COLO668 (cell line): ENCODE results near the gene ADAMTSL2.

Source experiments
- DNase-seq: peaks from one replicate; lab custom pipeline; 2025; ENCODE audit not compliant: unreplicated experiment; lab: John Stamatoyannopoulos, UW

The ADAMTSL2 gene

DNA sequence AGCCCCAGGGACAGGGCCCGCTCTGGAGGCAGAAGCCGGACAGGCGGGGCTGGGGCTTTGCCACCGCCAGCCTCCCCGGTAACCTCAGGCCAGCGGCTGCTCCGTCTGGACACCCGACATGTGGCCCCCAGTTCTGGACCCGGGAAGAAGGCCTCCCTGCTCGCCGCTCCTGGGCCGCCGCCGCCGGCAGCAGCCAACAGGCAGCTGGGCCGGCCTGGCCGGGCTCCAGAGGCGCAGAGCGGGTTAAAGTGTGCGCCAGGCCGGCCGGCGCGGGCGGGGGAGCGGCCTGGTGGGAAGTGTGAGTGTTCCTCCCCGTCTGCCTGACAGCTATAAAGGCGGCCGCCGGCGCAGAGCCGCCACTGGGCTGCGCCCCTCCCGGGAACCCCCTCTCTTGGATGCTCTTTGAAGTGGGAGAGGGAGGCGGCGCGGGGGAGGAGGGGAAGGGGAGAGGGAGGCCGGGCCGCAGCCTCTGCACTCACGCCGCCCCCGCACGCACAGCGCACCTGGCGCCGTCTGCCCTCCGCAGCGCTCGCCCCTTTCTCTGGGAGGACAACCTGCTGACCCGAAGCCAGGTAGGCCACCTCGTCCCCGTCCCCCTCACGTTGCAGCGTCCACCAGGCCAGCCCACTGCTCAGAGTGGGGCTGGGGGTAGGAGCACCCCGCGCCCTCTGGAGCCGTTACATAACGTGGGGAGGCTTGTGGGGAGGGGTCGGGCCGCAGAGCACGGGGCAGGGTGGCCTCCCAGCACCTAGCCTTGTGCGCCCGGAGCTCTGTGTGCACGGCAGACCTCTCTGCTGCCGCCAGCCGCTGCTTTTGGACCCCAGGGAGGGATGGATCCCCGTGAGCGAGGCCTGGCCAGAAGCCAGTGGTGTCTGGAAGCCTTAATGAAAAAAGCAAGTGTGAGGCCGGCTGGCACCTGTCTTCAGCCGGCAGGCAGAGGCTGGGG lies at the start of gene ADAMTSL2:
Gene ADAMTSL2, plus strand, starts transcription at position 359 of the 946 bp plus-strand sequence. CDS start 2,009 bp downstream, outside the sequence.
- DNase-seq, result peak; percentile 80

DNA sequence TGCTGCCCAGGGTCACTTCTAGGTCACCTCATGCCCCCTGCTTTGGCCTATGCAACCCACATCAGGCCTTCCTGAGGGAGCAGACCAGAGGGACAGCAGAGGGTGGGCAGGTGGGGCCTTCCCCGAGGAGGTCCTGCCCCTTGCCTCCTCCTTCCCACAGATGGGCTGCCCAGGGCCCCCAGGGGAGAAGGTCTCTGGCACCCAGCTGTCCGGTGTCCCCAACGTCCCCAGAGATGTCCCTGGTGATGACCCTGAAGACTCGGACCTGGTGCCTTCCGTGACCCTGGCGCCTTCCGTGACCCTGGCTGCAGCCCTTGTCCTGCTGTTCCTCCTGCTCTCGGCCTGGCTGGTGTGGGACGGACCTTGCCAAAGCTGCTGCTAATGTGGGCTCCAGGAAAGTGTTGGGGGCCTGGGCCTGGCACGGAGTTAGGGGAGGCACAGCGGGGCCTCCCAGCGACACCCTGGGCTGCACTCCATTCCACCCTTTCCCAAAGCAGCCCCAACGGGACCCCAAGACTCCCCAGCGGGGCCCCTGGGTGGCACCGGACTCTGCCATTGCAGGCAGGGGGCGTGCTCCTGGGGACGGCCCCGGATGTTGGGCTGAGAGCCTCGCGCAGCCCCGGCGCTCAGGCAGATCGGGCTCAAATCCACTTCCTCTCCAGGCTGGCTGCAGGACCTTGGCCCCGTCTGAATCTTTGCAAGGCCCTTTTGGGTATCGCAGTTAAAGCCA lies 48.8 kb upstream of the ADAMTSL2 start:
- no peak for DNase-seq

DNA sequence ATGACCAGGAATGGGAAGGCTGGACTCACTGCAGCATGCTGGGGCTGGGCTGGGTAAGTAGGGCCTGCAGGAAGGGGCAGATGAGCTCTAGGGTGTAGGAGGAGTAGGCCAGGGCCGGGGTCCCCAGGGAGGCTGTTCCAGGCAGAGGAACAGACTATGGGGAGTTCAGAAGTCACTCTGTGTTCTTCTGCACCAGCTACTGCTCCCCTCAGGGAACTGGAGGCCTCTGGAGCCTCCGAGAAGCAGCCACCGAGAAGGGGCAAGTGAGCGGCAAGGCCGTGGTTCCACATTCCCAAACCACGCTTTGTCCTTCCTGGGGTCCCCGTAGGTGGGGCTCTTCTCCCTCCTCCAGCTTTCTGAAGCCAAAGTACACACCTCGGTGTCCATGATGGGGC lies 47.2 kb upstream of the ADAMTSL2 start:
- DNase-seq, result no peak

DNA sequence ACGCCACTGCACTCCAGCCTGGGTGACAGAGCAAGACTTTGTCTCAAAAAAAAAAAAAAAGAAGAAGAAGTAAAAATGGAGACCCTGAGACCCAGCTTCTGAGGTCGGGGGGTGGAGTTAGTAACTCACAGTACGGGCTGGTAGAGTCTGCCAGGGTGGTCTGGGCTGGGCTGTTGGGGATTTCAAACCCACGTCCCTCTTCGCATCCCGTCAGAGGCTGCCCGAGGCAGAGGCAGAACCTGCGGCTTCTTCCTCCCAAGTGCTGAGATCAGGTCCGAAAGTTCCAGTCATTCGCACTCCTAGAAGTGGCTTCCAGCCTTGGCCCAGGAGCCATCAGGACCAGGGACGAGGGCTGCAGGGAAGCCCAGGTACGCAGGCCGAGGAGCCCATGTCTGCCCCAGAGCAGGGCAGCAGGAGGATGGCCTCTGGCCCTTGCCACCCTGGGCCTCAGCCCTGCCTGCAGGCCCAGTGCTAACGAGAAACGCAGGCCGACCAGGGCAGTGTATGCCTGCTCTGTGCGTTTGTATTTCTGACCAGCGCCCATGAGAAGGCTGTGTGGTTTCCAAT lies 45.7 kb upstream of the ADAMTSL2 start:
- DNase-seq, result no peak

DNA sequence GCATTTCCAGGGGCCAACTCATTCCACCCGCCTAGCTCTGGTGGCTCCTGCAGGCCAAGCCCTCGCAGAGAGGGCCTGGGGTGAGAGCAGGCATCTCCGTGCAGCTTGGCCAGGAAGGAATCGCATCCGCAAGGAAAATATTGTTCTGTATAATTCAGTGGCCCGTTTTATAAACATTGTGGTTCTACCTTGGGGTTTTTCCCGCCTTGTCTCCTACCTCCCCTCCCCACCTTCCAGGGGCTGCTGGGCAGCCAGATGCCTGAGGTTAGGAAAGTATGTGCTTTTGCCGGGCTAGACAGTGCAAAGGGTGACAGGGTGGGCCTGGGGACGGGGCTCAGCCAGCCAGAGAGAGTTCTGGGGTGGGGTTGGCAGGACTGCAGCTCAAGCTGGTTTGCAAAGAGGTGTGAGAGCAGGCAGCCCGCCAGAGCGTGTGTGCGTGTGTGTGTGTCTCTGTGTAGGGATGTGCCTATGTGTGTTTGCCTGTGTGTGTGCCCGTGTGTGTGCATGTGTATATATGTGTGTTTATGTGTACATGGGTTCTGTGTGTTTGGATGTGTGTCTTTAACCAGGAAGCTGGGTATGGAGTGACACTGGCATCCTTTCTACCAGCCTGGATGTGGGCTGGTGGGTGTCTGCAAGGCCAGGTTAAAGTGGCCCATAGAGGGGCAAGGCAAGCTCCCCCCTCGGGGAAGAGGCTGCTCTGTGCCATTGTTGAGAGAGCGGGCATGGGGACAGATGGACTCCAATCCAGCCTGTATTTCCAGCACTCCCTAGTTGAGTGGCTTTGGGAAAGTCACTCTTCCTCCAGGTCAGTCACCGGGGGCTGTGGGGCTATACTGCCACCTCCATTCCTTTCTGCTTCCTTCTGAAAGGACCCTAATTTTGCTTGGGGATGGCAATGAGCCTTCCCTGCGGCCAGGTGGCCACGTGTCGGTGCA lies 45.0 kb upstream of the ADAMTSL2 start:
- no peak for DNase-seq

DNA sequence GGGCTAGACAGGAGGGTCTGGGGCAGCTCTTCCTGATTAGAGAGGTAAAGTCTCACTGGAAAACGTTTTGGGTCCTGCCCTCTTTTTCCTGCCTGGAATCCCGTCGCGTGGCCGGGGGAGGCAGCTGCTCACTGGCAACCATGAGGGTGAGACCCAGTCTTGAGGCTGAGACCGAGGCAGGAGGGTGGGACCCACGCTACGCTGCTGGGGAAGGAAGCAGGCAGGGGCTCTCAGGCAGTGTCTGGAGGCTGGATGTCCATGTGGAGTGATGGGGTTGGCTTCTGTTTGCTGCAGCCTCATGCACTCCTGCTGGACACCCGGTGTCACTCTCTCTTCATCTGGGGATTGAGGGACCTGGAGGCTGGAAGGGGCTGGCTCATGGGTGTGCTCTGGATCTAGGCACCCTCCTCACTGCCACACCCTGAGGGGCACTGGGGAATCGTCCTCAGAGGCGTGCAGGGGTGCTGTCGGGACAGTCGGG lies 44.3 kb upstream of the ADAMTSL2 start:
- no peak for DNase-seq

DNA sequence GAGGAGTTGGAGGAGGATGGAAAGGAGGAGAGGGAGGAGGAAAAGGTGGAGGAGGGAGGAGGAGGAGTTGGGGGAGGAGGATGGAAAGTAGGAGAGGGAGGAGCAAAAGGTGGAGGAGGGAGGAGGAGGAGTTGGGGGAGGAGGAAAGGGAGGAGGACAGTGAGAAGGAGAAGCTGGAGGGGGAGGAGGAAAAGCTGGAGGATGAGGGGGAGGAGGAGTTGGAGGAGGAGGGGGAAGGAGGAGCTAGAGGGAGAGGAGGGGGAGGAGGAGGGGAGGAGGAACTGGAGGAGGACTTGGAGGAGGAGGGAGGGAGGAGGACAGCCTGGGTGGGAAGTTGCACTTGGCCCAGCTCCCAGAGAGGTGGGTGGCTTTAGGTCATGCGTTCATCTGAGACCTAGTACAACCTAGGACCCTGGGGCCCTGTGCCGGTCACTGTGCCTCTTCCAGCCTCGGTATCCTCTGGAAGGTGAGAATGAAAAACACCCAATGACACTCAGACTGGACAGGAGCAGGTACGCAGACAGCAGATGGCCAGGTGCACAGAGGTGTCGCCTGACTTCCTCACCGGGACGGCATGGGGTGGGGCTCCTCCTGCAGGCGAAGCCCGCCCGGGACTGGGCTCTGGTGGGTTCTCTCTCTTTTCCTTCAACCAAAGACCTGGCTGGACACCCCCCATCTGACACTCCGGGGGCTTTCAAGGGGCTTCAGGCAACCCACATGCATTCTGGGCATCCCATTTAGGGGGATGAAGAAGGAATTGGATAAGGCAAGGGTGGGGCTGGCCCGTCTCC lies 43.4 kb upstream of the ADAMTSL2 start:
- peak; percentile 37 for DNase-seq

DNA sequence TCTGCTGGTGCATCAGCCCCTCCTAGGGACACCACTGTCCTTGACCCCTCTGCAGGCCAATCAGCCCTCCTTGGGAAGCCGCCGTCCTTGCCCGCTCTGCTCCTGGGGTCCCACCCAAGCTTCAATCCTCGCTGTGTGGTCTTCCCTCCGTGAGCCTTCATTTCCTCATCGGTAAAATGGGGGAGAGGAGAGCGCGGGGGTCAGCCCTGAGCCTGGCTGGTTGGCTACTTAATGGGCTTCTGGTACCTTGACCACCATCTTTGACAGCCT lies 42.9 kb upstream of the ADAMTSL2 start:
- DNase-seq, result no peak

DNA sequence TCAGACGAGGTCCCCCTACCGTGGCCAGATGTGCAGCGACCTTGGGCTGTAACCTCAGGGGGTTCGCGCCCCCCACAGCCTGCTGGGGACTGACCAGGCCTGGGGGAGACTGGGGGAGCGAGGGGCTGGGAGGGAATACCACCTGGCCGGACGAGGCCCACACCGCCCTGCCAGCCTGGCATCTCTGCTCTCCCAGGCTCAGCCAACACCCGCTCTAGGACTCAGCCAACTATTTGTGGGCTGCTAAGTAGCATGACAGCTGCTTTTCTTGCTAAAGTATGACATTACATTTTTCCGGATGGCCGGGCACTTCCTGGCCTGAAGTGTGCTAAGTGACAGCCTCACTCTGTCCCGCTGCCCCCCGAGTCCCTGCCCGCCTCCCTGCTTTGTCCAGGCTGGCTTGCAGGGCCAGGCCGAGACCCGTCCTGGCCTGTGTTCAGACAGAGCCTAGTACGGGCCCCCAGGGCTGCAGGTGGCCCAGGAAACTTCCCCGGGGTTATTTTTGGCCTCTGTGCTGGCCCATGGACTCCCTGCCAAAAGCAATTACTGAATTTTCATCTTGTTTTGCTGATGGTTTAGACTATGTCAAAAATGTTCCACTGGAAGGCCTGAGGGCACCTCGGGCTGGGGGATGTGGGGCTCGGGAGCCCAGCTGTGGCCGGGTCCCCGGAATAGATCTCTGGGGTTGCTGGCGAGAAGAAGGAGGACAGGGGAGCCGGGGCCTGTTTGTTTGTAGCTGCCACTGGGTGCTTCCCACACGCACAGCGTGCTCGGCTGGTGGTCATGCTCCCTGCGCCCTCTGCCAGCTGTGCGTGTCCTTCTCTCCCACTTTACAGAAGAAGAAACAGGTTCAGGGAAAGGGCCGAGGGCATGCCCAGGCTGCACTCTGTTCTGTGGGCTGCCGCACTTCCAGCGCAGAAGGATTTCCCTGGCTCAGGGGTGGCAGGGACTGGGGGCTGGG lies 42.2 kb upstream of the ADAMTSL2 start:
- no peak for DNase-seq

DNA sequence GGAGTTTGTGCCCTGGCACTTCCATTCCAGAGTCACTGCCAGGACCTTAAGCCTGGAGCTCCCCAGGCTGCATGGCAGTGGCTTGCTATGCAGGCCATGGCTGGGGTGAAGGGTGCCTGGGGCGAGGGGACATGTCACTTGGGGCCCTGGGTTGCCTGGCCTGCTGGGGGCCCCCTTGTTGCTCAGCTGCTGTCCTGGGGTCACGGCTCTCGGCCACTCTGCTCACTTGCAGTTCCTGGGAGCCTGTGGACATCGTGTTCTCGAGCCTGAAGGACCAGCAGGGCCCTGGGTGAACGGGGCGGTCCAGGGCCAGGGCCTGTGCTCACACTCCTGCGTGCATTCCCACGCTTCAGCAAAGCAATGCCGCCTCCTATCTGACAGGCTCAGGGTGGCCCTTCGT lies 41.1 kb upstream of the ADAMTSL2 start:
- DNase-seq, result no peak

DNA sequence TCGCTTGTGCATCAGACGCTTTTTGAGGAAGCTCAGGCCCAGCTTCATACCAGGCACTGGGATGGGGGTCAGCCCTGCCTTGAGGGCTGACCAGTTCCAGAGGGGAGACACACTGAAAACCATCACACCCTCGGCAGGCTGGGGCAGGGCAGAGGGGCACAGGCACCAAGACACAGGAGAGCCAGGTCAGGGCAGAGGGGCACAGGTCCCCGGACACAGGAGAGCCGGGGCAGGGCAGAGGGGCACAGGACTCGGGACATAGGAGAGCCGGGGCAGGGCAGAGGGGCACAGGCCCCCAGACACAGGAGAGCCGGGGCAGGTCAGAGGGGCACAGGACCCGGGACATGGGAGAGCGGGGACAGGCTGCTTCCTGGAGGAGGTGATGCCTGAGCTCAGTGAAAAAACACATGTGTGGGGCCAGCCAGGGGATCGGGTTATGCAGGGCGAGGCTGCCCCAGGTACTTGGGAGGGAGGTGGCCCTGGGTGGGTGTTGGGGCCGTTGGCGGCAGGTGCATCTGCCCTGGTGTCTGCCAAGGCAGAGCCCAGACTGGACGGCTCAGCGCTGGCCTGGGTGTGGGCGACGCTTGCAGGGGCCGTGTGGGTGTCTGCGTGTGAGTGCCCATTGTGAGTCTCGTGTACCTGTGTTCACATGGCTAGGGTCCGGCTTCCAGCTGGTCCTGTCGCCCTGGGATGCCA lies 40.5 kb upstream of the ADAMTSL2 start:
- peak; percentile 26 for DNase-seq

DNA sequence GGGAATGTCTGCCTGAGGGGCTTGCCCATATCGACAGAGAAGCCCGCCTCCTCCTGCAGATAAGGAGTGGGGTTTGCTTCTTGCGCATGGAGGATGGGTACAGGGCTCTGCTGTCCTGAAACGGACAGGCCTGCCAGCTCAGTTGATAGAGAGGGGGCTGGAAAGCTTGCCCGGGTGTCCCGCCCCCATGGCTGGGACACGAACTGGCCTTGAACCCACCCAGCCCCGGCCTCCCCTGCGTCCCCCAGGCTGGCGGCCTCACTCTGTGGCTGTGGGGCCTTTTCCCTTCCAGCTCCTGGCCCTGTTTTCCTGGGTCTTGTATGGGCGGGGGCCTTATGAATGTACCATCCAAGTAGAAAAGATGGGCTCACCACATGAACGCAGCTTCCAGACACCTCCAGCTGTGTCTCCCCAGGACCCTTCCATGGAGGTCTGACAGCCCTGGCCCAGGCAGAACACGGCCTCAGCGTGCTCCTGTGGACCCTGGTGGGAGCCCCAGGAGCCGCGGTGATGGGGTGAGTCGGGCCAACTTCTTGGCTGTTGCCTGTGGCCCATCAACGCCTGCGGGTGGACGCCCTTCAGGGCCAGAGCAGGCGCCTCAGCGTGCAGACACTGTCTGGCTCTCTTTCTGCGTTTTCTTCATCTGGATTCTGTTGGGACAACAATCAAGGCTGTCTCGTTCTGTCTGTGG lies 39.7 kb upstream of the ADAMTSL2 start:
- DNase-seq, result no peak

DNA sequence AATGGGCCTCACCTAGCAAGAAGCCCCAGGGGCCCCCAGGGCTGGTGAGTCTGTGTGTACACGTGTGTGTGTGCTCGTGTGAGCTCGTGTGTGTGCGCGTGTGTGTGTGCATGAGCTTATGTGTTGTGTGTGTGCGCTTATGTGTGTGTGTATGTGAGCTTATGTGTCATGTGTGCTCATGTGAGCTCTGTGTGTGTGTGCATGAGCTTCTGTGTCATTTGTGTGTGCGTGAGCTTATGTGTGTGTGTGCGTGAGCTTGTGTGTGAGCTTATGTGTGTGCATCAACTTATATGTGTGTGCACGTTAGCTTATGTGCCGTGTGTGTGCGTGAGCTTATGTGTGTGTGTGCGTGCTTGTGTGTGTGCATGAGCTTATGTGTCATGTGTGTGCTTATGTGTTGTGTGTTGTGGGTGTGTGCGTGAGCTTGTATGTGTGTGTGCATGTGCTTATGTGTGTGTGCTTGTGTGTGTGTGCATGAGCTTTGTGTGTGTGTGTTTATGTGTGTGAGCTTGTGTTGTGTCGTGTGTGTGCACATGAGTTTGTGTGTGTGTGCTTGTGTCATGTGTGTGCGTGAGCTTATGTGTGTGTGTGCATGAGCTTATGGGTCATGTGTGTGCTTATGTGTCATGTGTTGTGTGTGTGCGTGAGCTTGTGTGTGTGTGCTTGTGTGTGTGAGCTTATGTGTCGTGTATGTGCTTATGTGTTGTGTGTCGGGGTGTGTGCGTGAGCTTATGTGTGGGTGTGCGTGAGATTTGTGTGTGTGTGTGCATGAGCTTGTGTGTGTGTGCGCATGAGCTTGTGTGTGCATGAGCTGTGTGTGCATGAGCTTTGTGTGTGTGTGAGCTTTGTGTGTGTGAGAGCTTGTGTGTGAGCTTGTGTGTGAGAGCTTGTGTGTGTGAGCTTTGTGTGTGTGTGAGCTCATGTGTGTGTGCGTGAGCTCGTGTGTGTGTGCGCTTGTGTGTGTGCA lies 38.9 kb upstream of the ADAMTSL2 start:
- DNase-seq, result no peak

DNA sequence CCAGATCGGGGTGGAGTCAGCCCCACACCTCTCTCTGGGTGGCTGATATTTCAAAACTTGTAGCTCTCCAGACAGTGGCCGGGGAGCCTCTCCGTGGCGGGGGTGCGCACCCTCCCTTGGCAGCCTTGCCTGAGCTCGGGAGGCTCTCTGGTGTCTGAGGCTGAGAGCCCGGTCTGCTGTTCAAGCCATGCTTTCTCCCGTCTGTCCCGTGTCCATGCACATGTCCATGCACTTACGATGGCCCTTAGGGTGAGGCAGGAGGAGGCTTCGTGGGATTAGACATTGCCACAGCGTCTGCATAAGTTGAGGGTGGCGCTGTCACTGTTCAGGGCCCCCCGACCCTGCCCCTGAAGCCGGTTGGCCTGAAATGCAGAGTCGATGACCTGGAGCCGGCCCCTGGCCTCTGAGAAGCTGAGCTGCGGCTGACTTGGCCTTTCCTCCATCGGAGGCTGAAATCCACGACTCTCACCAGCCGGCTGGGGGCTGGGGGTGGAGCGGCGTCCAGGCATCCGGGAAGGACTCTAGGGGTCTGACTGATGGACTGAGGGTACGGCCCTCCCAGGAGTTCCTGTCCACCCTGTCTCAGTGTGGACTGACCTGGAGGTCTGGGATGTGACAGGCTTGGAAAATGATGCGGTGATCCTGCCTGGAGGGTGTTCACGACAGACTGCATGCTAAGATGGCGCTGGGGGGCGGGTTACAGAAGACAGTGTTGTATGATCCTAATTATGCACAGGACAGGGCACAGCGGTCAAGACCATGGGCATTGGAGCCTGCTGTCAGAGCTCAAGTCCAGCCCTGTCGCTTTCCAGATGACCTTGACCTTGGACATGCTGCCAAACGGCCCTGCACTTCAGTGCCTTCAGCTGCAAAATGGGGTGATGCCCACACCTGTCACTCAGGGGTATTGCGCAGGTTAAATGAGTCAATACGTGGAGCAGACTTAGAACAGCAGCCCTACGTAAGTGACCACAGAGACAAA lies 37.4 kb upstream of the ADAMTSL2 start:
- DNase-seq, result no peak

DNA sequence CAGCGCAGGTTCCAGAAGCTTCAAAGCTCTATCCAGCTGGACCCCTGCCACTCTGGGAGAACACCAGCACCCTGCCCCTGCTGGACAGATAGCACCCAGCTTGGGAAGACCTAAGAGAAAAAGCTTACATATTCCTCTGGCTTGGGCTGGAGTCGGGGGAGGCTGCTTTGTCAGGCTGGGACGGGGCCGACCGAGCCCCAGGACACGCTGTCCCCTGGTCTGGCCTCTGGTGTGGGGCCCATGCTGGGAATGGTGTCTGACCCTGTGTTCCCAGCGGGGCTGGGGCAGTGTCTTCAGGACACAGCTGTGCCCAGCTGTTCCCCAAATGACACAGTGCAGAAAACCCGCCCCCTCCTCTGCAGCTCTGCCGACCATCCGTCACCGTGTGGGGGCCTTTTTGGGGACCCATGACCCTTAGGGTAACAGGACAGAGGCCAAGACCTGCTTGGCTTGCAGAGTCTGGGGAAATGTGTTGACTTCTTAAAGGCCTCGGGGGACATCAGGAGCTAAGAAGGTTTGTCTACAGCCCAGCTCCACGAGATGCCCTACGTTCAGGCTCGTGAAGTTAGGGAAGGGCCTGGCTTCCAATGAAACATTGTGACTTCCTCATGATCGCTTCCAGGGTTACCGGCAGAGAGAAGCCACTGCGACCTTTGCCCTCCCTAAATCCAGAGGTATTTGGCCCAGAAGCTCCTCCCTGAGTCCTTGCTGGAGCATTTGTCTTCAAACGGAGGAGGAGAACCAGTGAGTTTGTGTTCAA lies 35.2 kb upstream of the ADAMTSL2 start:
- no peak for DNase-seq
